ENCODE data around the gene PLXNA4.

The PLXNA4 gene

GRCh38 chr7:132359743-132360142 lies 216.5 kb downstream of the PLXNA4 start:
- DNase-seq (ENCODE audit: low read depth in 2 of 2) = no peak

GRCh38 chr7:132355048-132355447 lies 221.2 kb downstream of the PLXNA4 start:
- DNase-seq (ENCODE audit: low read depth in 2 of 2) = no peak

GRCh38 chr7:132354527-132354926 lies 221.7 kb downstream of the PLXNA4 start:
- no peak for DNase-seq (ENCODE audit: low read depth in 2 of 2)

GRCh38 chr7:132353936-132354335 lies 222.3 kb downstream of the PLXNA4 start:
- DNase-seq (ENCODE audit: low read depth in 2 of 2) = no peak

GRCh38 chr7:132352800-132353199 lies 223.5 kb downstream of the PLXNA4 start:
- no peak for DNase-seq (ENCODE audit: low read depth in 2 of 2)

- DNase-seq (ENCODE audit: low read depth in 2 of 2) = no peak
These were observed 224.2 kb downstream of the PLXNA4 start for GRCh38 chr7:132351954-132352499.

- DNase-seq (ENCODE audit: low read depth in 2 of 2) = no peak
These were observed 225.5 kb downstream of the PLXNA4 start for GRCh38 chr7:132350741-132351140.

GRCh38 chr7:132349075-132349474 lies 227.2 kb downstream of the PLXNA4 start:
- DNase-seq (ENCODE audit: low read depth in 2 of 2) = no peak

GRCh38 chr7:132348341-132348740 lies 227.9 kb downstream of the PLXNA4 start:
- DNase-seq (ENCODE audit: low read depth in 2 of 2) = no peak

GRCh38 chr7:132347858-132348257 lies 228.4 kb downstream of the PLXNA4 start:
- DNase-seq (ENCODE audit: low read depth in 2 of 2) = no peak

- DNase-seq (ENCODE audit: low read depth in 2 of 2) = no peak
These were observed 229.1 kb downstream of the PLXNA4 start for GRCh38 chr7:132347123-132347522.

GRCh38 chr7:132345543-132346129 lies 230.6 kb downstream of the PLXNA4 start:
- DNase-seq (ENCODE audit: low read depth in 2 of 2) = no peak

- DNase-seq (ENCODE audit: low read depth in 2 of 2) = no peak
These were observed 231.2 kb downstream of the PLXNA4 start for GRCh38 chr7:132345030-132345429.

GRCh38 chr7:132343199-132343598 lies 233.1 kb downstream of the PLXNA4 start:
- DNase-seq (ENCODE audit: low read depth in 2 of 2) = no peak

- no peak for DNase-seq (ENCODE audit: low read depth in 2 of 2)
These were observed 238.7 kb downstream of the PLXNA4 start for GRCh38 chr7:132337450-132338080.

GRCh38 chr7:132336797-132337196 lies 239.5 kb downstream of the PLXNA4 start:
- DNase-seq (ENCODE audit: low read depth in 2 of 2) = no peak

- no peak for DNase-seq (ENCODE audit: low read depth in 2 of 2)
These were observed 243.0 kb downstream of the PLXNA4 start for GRCh38 chr7:132333301-132333700.

- no peak for DNase-seq (ENCODE audit: low read depth in 2 of 2)
These were observed 247.5 kb downstream of the PLXNA4 start for GRCh38 chr7:132328760-132329159.

GRCh38 chr7:132328047-132328620 lies 248.1 kb downstream of the PLXNA4 start:
- DNase-seq (ENCODE audit: low read depth in 2 of 2) = no peak

GRCh38 chr7:132326878-132327589 lies 249.2 kb downstream of the PLXNA4 start:
- no peak for DNase-seq (ENCODE audit: low read depth in 2 of 2)

GRCh38 chr7:132322970-132323369 lies 253.3 kb downstream of the PLXNA4 start:
- no peak for DNase-seq (ENCODE audit: low read depth in 2 of 2)

- no peak for DNase-seq (ENCODE audit: low read depth in 2 of 2)
These were observed 254.9 kb downstream of the PLXNA4 start for GRCh38 chr7:132321387-132321786.

GRCh38 chr7:132319481-132319880 lies 256.8 kb downstream of the PLXNA4 start:
- no peak for DNase-seq (ENCODE audit: low read depth in 2 of 2)
